Spleen (tissue), 11 donors: Measurements from ENCODE around the gene TSACC. TPM values are rescaled to one million over a fixed set of nuclear protein-coding genes. Genes with fewer than 3 reads are reported as not detected.
A peak's percentile ranks its signal among the peaks of the same experiment; 100 is the strongest.

ENCODE experiments used
- DNase-seq: peaks from one replicate; pipeline ENCODE4 v3.0.0-alpha.2; 2020
- H3K27ac ChIP-seq, 8 donors: fragments of 200-600 bp; sonication (generic) in 7 of 8; 1 replicate in 4 of 8; 2 replicates in 4 of 8; pipeline versions ENCODE4 v1.5.0 to v1.8.0; 2016 to 2021; ENCODE audit warnings: inconsistent platforms in 4 of 8, mild to moderate bottlenecking in 4 of 8, moderate library complexity in 1 of 8
- H3K27me3 ChIP-seq, 7 donors: fragments of 200-600 bp; sonication (generic) in 6 of 7; replicated peaks in 1 of 7; 1 replicate in 4 of 7; 2 replicates in 3 of 7; pipeline versions ENCODE4 v1.5.0 to v1.8.0; 2016 to 2021; ENCODE audit warnings: inconsistent platforms in 3 of 7, mild to moderate bottlenecking in 1 of 7
- H3K36me3 ChIP-seq, 6 donors: fragments of 200-600 bp; sonication (generic) in 5 of 6; 1 replicate in 4 of 6; 2 replicates in 2 of 6; pipeline versions ENCODE4 v1.5.0 to v1.8.0; 2016 to 2021; ENCODE audit warnings: inconsistent platforms in 2 of 6
- H3K4me1 ChIP-seq, 6 donors: fragments of 200-600 bp; sonication (generic) in 5 of 6; 1 replicate in 3 of 6; 2 replicates in 3 of 6; pipeline versions ENCODE4 v1.5.0 to v1.8.0; 2016 to 2021; ENCODE audit warnings: inconsistent platforms in 3 of 6
- H3K4me3 ChIP-seq, 8 donors: fragments of 200-600 bp; sonication (generic) in 7 of 8; 1 replicate in 4 of 8; 2 replicates in 4 of 8; pipeline versions ENCODE4 v1.5.0 to v1.8.0; 2016 to 2021; ENCODE audit warnings: inconsistent platforms in 4 of 8, mild to moderate bottlenecking in 4 of 8, moderate library complexity in 2 of 8
- H3K9me3 ChIP-seq, 8 donors: fragments of 200-600 bp; sonication (generic) in 7 of 8; 1 replicate in 4 of 8; 2 replicates in 4 of 8; pipeline versions ENCODE4 v1.5.0 to v1.8.0; 2016 to 2021; ENCODE audit warnings: inconsistent platforms in 4 of 8
- POLR2A ChIP-seq, 3 donors: fragments of 450-650 bp; IDR thresholded peaks; one replicate each; pipeline ENCODE4 v1.5.1; 2017; ENCODE audit warnings: antibody characterized with exemption in 3 of 3, mild to moderate bottlenecking in 1 of 3
- POLR2AphosphoS5 ChIP-seq, 3 donors: sonication (generic); formaldehyde crosslinking; IDR thresholded peaks; one replicate each; pipeline ENCODE4 v1.5.1; 2017; ENCODE audit warnings: antibody characterized with exemption in 3 of 3
- WGBS, 5 donors: extraction: QIAGEN DNeasy Blood & Tissue Kit in 3 of 5; methylation state at CpG; one replicate each; pipeline versions ENCODE4 v1.1.5 to v1.1.7; 2013 to 2018; 5-methylcytosine and 5-hydroxymethylcytosine counted together
- intact Hi-C: fragments of 100-400 bp; cut with DNase I; formaldehyde crosslinking; loops from one replicate; pipeline ENCODE4 v1.15.0; 2023; ENCODE audit warnings: low total_unique reads
- polyA plus RNA-seq, 3 donors: library from polyadenylated mRNA; stranded (reverse); fragments of 200-250 nt; gene quantifications; one replicate each; pipeline ENCODE4 v1.2.1, GENCODE V29; 2013
- total RNA-seq, 7 donors: library from RNA; depleted of rRNA in 3 of 7; stranded (reverse); fragments of >200 nt in 3 of 7; fragmentation: NEBNext Ultra II Directional in 4 of 7; extraction: Animal tissue kit (Norgen Biotek cat#: 25700) in 4 of 7; gene quantifications; one replicate each; pipeline versions ENCODE4 v1.1.0 to v1.2.1, GENCODE V29; 2016 to 2021
- TF ChIP-seq, protein P1 (sequence below), 11 experiments: fragments of 200-600 bp in 7 of 11; fragments of 450-650 bp in 4 of 11; sonication (generic) in 4 of 11; IDR thresholded peaks in 8 of 11; conservative IDR thresholded peaks in 3 of 11; 1 replicate in 7 of 11; 2 replicates in 4 of 11; pipeline versions ENCODE4 v1.4.0 to v1.8.0; 2016 to 2021; ENCODE audit warnings: antibody characterized with exemption in 11 of 11, inconsistent platforms in 4 of 11, mild to moderate bottlenecking in 1 of 11
- donor health status: healthy with polysubstance abuse.
- donor health status: DM: no; HTN: no; CAD: no; lungs with moderate emphysema.
- donor health status: DM: no; HTN: no; CAD: no.
- donor health status: Bipolar disorder and iron deficiency.
- donor health status: healthy.
- donor health status: DM: no; HTN: no; CAD: no.
- donor health status: DM: yes; HTN: yes; CAD: no.

TSACC gene
- total and polyA plus RNA-seq, 10 donors: 0.41 to 1.4 (median 1.3) TPM; not detected in 7

DNA sequence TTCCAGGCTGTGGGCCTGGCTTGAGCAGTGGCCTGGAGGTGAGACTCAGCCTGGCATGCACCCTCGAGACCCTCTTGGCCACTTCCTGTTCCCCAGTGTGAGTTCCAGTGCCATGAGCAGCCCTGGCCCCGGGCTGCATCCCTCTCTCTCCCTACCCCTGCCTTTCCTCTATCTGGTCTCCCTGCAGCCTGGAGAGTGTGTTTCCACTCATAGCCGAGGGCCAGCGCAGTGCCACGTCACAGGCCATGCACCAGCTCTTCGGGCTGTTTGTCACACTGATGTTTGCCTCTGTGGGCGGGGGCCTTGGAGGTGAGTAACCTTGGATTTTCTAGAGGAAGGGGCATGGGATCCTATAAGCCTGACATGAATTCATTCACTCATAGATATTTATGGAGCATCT is 44.2 kb downstream of the TSACC start:
- peaks cover 0 to 24% (median 0%) of the 10 kb centered on the region in 7 donors for H3K27me3 ChIP-seq
- no peak overlapping the region for H3K27ac ChIP-seq
- peaks cover 0 to 12% (median 2%) of the 10 kb centered on the region in 6 donors for H3K4me1 ChIP-seq
- H3K4me3 ChIP-seq: no peak overlapping the region
- no peaks in the 10 kb centered on the region for H3K9me3 ChIP-seq
- peak; percentile 59 for DNase-seq
- 58 to 73% (median 65%) methylated on average over 7 of the region's 7 CpGs for WGBS, 5 donors
- TF ChIP-seq POLR2AphosphoS5 (IDR thresholded peaks at IDR 0.05): no peak
- TF ChIP-seq, protein P1, sequence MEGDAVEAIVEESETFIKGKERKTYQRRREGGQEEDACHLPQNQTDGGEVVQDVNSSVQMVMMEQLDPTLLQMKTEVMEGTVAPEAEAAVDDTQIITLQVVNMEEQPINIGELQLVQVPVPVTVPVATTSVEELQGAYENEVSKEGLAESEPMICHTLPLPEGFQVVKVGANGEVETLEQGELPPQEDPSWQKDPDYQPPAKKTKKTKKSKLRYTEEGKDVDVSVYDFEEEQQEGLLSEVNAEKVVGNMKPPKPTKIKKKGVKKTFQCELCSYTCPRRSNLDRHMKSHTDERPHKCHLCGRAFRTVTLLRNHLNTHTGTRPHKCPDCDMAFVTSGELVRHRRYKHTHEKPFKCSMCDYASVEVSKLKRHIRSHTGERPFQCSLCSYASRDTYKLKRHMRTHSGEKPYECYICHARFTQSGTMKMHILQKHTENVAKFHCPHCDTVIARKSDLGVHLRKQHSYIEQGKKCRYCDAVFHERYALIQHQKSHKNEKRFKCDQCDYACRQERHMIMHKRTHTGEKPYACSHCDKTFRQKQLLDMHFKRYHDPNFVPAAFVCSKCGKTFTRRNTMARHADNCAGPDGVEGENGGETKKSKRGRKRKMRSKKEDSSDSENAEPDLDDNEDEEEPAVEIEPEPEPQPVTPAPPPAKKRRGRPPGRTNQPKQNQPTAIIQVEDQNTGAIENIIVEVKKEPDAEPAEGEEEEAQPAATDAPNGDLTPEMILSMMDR (IDR thresholded peaks at IDR 0.05 in 8 of 11, conservative IDR thresholded peaks at IDR 0.05 in 3 of 11): no peak
- no peak for TF ChIP-seq POLR2A (IDR thresholded peaks at IDR 0.05)
- no peaks in the 10 kb centered on the region for H3K36me3 ChIP-seq
- intact Hi-C loops: no loop called here

DNA sequence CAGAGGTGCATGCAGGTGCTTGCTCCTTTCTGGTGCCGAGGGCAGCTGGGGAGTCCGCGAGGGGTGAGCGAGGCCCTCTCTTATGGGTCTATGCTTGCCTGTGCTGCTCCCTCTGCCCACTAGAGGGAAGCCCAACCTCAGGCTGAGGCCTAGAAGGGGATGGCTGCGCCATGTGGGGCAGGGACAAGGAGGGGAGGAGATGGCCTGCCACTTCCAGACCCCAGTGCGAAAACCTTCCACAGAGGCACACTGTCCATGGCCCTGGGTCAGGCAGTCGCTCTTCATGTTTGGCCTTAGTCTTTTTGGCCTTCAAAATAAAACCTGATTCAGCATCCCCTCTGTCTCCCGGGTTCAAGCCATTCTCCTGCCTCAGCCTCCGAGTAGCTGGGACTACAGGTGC is 44.7 kb downstream of the TSACC start:
- no peak overlapping the region for H3K27ac ChIP-seq
- intact Hi-C loops: no loop called here
- H3K36me3 ChIP-seq: no peaks in the 10 kb centered on the region
- peaks cover 0 to 16% (median 5%) of the 10 kb centered on the region in 6 donors for H3K4me1 ChIP-seq
- TF ChIP-seq POLR2A (IDR thresholded peaks at IDR 0.05) (no peak), POLR2AphosphoS5 (IDR thresholded peaks at IDR 0.05) (no peak)
- TF ChIP-seq, protein P1 (IDR thresholded peaks at IDR 0.05 in 8 of 11, conservative IDR thresholded peaks at IDR 0.05 in 3 of 11): peak; percentile 48 to 86 (median 73)
- H3K9me3 ChIP-seq: no peaks in the 10 kb centered on the region
- H3K27me3 ChIP-seq: peaks cover 0 to 28% (median 4%) of the 10 kb centered on the region in 7 donors
- H3K4me3 ChIP-seq: no peak overlapping the region
- DNase-seq: peak; percentile 82
- WGBS, 5 donors: 51 to 66% (median 53%) methylated on average over 6 to 9 of the region's 9 CpGs

GRCh38 chr1:156384007-156384406 is 45.7 kb downstream of the TSACC start:
- TF ChIP-seq POLR2A (IDR thresholded peaks at IDR 0.05) (no peak), POLR2AphosphoS5 (IDR thresholded peaks at IDR 0.05) (no peak)
- TF ChIP-seq, protein P1 (IDR thresholded peaks at IDR 0.05 in 8 of 11, conservative IDR thresholded peaks at IDR 0.05 in 3 of 11): no peak
- H3K36me3 ChIP-seq: no peaks in the 10 kb centered on the region
- WGBS, 5 donors: 22 to 34% (median 31%) methylated on average over 3 of the region's 3 CpGs
- no peaks in the 10 kb centered on the region for H3K9me3 ChIP-seq
- intact Hi-C loops: loop anchor here (2.0 kb wide), 1 partner anchor 63 kb away; no protein-coding TSS in a partner anchor
- H3K27ac ChIP-seq: no peak overlapping the region
- H3K4me3 ChIP-seq: no peak overlapping the region
- no peak for DNase-seq
- H3K27me3 ChIP-seq: peaks cover 0 to 38% (median 14%) of the 10 kb centered on the region in 7 donors
- peaks cover 0 to 26% (median 13%) of the 10 kb centered on the region in 6 donors for H3K4me1 ChIP-seq

GRCh38 chr1:156384658-156385057 is 46.3 kb downstream of the TSACC start:
- DNase-seq: peak; percentile 54
- no peak overlapping the region for H3K4me3 ChIP-seq
- WGBS, 5 donors: 85 to 96% (median 92%) methylated on average over 5 of the region's 5 CpGs

More at GRCh38 chr1:156384658-156385057, 46.3 kb downstream of the TSACC start:
- H3K9me3 ChIP-seq: no peaks in the 10 kb centered on the region
- intact Hi-C loops: loop anchor here (2.0 to 5.0 kb wide), 2 partner anchors 62 to 228 kb away; no protein-coding TSS in a partner anchor
- H3K4me1 ChIP-seq: peaks cover 0 to 27% (median 13%) of the 10 kb centered on the region in 6 donors
- H3K36me3 ChIP-seq: no peaks in the 10 kb centered on the region
- TF ChIP-seq, protein P1 (IDR thresholded peaks at IDR 0.05 in 8 of 11, conservative IDR thresholded peaks at IDR 0.05 in 3 of 11): no peak
- TF ChIP-seq POLR2A (IDR thresholded peaks at IDR 0.05): no peak
- TF ChIP-seq POLR2AphosphoS5 (IDR thresholded peaks at IDR 0.05): no peak
- H3K27ac ChIP-seq: no peak overlapping the region
- peaks cover 0 to 45% (median 21%) of the 10 kb centered on the region in 7 donors for H3K27me3 ChIP-seq
